ENCODE data around the gene DNAJC21.

DNAJC21 gene

DNA sequence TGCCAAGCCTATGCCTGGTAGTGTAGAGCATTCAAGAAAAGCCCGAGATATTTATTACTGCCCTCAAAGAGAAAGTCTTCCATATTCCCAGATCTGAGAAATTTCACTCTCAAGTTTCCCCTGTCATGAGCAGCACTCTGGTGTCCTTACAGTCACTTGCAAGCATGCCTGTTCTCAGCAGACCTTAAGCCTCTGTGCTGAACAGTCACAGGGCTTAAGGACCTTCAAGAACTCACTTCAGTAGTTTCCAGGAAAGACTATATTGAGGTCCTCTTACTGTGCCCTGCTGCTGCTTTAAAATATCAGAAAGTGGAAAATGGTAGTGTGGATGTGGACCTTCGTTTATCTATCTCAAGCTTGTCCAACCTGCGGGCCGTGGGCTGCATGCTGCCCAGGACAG is 53.5 kb downstream of the DNAJC21 start:
- DNase-seq = no peak

DNA sequence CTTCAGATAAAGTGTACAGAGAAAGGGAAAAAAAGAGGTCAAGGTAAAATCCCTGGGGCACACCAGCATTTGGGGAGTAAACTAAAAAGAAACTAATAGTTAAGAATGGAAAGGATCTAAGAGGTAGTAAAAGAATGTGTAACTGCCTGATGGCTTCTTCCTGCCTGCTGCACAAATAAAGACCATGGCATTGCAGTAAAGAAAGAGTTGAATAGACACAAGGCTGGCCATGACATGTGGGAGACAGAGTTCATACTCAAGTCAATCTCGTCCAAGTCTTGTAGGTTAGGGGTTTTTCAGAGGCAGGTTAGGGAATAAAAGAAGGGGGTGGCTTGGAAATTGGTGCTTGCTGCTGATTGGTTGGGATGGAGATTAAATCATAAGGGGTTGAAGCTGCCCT is 57.6 kb downstream of the DNAJC21 start:
- DNase-seq = no peak

DNA sequence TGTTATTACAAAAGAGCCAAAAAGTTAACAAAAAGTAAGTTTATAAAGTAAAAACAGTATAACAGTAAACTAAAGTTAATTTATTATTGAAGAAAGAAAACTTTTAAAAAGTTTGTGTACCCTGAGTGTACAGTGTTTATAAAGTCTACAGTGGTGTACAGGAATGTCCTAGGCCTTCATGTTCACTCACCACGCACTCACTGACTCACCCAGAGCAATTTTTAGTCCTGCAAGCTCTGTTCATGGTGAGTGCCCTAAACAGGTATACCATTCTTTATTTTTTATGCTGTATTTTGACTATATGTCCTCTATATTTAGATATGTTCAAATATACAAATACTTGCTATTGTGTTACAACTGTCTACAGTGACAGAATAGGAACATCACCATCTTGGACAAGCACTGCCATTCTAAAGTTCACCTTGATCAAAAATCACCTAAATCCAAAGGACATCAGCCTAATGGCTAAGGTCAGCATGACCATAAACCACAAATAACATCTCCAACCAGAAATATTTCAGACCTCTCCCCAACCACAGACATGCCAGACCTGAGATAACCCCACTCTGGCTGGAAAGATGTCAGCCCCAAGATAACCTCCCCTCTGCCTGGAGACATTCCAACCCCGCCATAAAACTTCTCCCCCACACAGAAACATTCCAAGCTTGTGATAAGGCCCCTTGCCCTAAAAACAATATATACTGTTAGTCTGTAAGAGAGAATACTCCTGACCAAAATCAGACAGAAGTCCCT is 62.3 kb downstream of the DNAJC21 start:
- DNase-seq = no peak

DNA sequence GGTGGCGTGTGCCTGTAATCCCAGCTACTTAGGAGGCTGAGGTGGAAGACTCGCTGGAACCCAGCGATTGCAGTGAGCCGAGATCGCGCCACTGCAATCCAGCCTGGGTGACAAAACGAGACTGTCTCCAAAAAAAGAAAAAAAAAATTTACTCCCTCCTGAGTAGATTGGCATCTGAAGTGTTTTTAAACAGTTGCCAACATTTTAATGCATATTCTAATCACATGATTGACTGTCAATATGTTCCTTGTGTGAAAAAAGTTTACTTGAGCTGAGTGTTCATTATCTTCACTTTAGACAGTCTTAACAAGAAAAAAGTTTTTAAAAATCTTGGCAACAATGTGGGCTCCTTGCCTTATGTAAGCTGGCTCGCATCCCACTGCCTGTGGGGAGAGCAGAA is 64.6 kb downstream of the DNAJC21 start:
- DNase-seq = no peak

DNA sequence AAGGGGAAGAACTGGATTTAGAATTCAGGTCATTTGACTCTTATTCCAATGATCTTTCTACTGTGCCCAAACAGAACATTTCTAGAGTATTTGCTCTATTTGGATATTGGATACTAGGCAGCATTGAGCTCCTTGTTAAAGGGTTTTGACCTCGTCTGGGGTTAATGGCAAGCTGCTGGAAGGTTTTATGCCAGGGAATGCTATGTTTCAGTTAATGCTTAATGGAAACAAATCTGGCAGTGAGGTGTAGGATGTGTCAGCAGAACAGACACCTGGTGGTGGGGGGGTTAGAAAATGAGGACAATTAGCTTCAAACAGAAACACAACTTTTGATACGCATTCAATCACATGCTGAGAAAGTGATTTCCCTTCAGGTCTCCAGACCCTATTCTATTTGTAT is 66.9 kb downstream of the DNAJC21 start:
- no peak for DNase-seq

DNA sequence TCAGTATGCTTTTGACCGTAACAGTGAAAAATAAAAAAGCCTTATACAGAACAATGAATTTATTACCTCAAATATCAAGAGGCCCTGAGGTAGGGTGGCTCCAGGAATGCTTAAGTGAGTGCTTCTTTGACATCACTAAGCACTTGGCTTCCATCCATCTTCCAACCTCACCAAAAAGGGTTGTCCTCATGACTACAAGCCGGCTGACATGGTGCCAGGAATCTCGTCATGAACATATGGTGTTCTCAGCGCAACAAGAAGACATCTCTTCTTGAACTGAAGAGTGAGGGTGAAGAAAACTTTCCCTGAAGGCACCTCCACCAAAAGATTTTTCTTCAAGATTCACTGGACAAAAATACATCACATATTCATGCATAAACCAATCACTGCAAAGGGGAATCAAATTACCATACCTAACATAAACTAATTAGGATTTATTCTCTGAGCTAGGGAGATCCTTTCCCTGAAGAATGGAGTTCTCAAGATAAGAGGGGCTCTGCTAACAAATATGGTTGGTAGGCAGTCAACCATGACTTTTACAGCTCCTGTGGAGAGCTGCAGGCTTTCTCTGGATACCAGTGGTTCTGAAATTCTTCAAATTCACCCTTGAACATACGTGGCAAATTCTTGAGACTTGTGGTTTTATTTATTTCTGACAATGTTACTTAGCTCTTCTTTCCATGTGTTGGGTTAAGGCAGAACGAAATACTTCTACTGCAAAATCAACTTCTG is 68.9 kb downstream of the DNAJC21 start:
- no peak for DNase-seq

DNA sequence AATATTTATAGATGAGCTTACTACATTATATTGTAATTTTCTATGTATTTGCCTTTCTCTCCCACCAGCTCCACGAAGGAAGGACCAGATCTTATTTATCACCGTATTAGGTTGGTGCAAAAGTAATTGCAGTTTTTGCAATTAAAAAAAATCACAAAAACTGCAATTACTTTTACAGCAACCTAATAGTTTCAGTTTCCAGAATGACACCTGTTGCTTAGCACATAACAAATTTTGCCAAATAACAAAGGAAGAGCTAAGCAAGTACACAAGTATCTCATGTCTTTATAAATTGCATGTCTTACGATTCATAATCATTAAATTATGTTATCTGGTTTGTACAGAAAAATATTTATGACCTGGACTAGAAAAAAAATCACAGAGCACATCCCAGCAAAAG is 72.5 kb downstream of the DNAJC21 start:
- DNase-seq = no peak

DNA sequence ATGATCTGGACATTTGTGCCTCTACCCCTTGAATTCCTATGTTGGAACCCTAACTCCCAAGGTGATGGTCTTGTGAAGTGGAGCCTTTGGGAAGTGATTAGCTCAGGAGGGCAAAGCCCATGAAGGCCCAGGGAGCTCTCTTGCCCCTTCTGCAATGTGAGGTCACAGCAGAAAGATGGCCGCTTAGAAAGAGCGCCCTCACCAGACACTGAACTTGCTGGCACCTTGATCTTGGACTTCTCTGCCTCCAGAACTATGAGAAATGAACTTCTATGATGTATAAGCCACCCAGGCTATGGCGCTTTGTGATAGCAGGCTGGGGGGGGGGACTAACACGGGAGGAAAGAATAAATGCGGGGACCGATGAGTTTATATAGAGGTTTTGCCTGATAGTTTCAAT is 73.1 kb downstream of the DNAJC21 start:
- no peak for DNase-seq

DNA sequence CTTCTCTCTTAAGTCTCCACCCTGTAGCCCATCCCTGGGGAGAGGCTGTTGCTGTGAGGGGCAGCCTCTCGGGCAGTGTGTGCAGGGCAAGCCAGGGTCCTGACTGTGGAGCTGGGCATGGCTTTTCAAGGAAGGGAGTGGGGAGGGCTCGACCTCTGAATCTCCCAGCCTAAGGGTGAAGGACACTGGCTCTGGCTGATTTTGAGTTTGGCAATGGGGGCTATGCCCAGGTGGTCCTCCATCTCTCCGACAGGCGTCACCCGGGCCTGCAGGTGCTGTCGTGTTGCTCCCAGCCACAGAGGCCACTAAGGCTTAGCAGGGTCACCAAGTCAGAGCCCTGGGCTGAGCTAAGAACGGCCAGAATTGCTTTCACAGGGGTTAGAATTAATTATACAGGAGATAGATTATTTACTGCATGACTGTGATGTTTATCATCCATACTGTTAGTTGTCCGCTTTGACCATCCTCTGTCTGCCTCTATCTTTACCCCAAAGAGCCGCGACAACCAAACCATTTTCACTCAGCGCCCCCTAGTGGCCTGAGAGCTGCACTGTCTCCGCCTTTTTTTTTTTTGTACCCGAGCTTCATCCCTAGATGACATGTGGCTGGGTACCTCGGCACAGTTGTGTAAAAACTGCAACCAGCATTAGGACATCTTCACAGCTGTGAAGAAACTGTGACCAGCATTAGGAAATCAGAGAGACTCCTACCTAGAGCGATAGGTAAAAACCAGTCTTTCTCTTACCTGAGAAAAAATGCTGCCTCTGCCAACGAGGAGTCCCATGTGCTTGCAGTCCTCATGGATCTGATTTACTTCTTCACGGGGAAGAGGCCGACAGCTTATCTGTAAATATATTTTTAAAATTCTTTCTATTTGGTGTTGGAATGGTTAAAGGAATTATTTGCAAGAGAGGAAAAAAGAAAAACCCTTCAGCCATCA is 73.9 kb downstream of the DNAJC21 start:
- DNase-seq = peak; percentile 76 to 82

DNA sequence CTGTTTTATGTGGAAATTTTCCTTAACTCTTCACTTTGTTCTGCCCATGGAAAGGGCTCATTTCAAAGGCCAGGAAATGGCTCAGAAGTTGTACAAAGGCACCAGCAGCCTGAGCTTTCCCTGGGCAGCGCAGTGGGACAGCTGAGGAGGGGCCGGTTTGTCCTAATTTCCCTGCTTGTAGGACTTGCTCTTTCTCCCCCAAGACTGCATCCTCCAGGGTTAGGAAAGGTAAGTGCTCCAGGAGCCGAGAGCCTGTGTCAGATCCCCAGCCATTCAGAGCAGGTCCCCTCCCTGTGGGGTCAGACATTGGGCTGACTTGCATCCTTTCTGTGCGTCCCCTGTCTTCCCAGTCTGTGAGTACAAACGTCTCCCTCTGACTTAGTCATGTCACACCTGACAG is 74.8 kb downstream of the DNAJC21 start:
- no peak for DNase-seq

DNA sequence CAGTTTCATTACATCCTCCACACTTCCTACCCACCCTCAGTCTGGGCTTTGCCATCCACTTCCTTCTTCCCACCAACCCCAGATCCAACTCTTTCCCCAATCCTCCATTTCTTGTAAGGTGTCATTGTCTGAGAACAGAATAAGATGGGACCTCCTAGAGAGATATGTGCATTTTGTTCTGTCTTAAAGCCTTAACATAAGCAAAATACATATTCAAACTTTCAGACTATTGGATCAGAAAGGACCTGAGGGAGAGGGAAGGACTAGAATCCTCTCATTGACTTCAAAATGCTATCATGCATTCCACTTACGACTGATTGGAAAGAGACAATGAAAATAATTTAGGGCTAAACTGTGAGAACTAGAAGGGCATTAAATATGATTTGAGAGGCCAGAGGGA is 75.4 kb downstream of the DNAJC21 start:
- DNase-seq = no peak

All from activated T-cell treated with anti-CD3 and anti-CD28 coated beads, Interleukin-2, amount 50 U/mL, for 48 hours (primary cell).